Progenitor cell of endocrine pancreas (in vitro differentiated cells): ENCODE results near the gene ZSCAN16. TPM values are rescaled to one million over a fixed set of nuclear protein-coding genes. Genes with fewer than 3 reads are reported as not detected.

Source experiments
- DNase-seq: peaks from one replicate; pipeline ENCODE4 v3.0.0; 2021; ENCODE audit warnings: low spot score; ENCODE audit not compliant: unreplicated experiment
- H3K27ac Mint-ChIP-seq: 2 replicates; pipeline ENCODE4 v1.8.0; 2021; ENCODE audit warnings: mild to moderate bottlenecking, moderate library complexity, mixed read lengths
- H3K27me3 Mint-ChIP-seq: 2 replicates; pipeline ENCODE4 v1.8.0; 2021; ENCODE audit warnings: mixed read lengths
- H3K36me3 Mint-ChIP-seq: 2 replicates; pipeline ENCODE4 v1.8.0; 2022; ENCODE audit warnings: mixed read lengths; ENCODE audit not compliant: insufficient read depth
- H3K4me1 Mint-ChIP-seq: 2 replicates; pipeline ENCODE4 v1.8.0; 2021; ENCODE audit warnings: low read depth, mixed read lengths
- H3K4me3 Mint-ChIP-seq: 2 replicates; pipeline ENCODE4 v1.8.0; 2021; ENCODE audit warnings: low read depth, mild to moderate bottlenecking, moderate library complexity, mixed read lengths
- H3K9me3 Mint-ChIP-seq: 2 replicates; pipeline ENCODE4 v1.8.0; 2021; ENCODE audit warnings: low read depth, mixed read lengths
- total RNA-seq: library from RNA; stranded (reverse); gene quantifications from 2 replicates; pipeline ENCODE4 v1.2.1, GENCODE V29; 2021
- TF ChIP-seq, protein P1 (sequence below): fragments of 200-600 bp; sonication (generic); IDR thresholded peaks from one replicate; pipeline ENCODE4 v1.5.0; 2021; ENCODE audit warnings: antibody characterized with exemption, mild to moderate bottlenecking; ENCODE audit not compliant: unreplicated experiment

Gene ZSCAN16
- total RNA-seq, 1 donor from 2014 or later: 19.6 TPM

DNA sequence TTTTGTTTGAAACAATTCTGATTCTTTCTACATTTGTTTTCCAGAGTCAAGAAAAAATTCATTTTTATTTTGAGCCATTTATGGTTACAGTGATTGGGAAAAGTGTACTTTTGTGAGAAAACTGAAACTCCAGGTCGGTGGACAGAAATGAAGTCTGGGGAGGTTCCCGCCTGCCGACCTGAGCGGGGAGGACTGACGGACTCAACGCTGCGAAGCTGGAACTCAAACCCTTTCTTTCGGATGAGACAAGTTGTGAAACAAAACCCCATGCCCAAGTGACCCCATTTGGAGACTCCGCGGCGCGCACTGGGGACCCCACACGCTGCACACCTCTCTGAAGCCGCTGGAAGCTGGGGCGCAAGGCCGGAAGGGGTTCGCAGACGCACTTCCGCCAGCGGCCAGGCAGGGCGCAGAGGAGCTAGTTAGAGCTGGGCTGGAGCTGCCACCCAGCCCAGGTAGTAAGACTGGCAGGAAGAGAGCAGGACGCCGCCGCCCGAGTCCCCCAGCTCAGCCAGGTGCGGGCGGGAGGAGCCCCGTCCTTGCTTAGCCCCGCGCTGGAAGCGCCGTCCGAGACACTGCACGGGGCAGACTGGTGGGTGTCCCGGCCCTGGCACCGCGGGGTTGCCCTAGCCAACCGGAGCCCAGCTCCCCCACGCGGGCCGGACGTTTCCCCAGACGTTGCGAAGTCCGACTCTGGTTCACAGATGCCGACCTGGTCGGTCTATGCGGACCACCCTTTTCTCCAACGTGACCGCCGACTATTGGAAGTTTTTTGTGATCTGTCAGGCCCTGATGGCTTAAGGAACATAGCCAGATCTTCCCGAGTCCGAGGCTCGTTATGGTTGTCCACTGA is 19.8 kb upstream of the ZSCAN16 start:
- Mint-ChIP-seq H3K4me3 (peak overlapping the region; percentile 89), H3K4me1 (peaks cover 7% of the 10 kb centered on the region), H3K9me3 (peaks cover 13% of the 10 kb centered on the region), H3K36me3 (no peaks in the 10 kb centered on the region), H3K27ac (peak overlapping the region; percentile 92), H3K27me3 (peaks cover 42% of the 10 kb centered on the region)
- DNase-seq: peak; percentile 68
- TF ChIP-seq, protein P1, sequence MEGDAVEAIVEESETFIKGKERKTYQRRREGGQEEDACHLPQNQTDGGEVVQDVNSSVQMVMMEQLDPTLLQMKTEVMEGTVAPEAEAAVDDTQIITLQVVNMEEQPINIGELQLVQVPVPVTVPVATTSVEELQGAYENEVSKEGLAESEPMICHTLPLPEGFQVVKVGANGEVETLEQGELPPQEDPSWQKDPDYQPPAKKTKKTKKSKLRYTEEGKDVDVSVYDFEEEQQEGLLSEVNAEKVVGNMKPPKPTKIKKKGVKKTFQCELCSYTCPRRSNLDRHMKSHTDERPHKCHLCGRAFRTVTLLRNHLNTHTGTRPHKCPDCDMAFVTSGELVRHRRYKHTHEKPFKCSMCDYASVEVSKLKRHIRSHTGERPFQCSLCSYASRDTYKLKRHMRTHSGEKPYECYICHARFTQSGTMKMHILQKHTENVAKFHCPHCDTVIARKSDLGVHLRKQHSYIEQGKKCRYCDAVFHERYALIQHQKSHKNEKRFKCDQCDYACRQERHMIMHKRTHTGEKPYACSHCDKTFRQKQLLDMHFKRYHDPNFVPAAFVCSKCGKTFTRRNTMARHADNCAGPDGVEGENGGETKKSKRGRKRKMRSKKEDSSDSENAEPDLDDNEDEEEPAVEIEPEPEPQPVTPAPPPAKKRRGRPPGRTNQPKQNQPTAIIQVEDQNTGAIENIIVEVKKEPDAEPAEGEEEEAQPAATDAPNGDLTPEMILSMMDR: peak; percentile 67

DNA sequence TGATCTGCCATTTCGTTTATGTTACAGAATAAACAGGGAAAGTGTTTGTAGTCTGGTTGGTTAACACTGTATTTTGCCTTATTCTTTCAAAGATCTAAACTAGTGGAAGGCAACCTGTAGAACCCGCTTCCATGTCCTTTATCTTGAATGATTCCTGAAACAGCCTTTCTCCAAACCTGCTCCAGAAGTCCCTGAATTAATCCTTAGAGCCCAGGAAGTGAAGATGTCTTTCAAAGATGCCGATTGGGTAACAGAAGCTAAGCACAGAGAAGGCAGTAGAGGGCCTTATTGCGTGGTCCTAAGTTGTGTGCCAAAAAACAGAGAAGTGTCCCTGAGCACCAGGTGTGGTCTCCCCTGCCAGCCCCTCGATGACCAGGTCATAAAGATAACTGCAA is 19.2 kb upstream of the ZSCAN16 start:
- peak overlapping the region; percentile 89 for H3K4me3 Mint-ChIP-seq
- H3K4me1 Mint-ChIP-seq: peaks cover 7% of the 10 kb centered on the region
- peaks cover 42% of the 10 kb centered on the region for H3K27me3 Mint-ChIP-seq
- H3K9me3 Mint-ChIP-seq: peaks cover 7% of the 10 kb centered on the region
- no peak for DNase-seq
- H3K36me3 Mint-ChIP-seq: no peaks in the 10 kb centered on the region
- H3K27ac Mint-ChIP-seq: no peak overlapping the region
- TF ChIP-seq, protein P1: no peak

DNA sequence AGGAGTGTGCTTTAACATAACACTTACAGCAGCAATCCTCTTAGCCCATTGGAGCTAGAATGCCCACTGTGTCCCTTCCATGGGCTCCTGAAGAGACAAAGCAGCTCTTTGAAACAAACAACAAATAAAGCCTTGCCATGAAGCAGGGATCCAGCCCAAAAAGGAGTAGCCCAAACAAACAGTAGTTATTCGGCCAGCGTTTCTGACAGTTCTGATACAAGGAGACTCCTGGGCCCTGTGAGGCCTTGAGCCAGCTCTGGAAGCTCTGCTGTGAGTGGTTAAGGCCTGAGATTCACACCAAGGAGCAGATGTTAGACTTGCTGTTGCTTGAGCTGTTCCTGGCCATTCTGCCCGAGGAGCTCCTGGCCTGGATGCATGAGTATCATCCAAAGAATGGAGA is 16.9 kb upstream of the ZSCAN16 start:
- Mint-ChIP-seq H3K4me1 (peaks cover 7% of the 10 kb centered on the region), H3K27ac (no peak overlapping the region), H3K27me3 (peaks cover 21% of the 10 kb centered on the region), H3K4me3 (no peak overlapping the region), H3K36me3 (no peaks in the 10 kb centered on the region), H3K9me3 (no peaks in the 10 kb centered on the region)
- TF ChIP-seq, protein P1: no peak
- DNase-seq: no peak

DNA sequence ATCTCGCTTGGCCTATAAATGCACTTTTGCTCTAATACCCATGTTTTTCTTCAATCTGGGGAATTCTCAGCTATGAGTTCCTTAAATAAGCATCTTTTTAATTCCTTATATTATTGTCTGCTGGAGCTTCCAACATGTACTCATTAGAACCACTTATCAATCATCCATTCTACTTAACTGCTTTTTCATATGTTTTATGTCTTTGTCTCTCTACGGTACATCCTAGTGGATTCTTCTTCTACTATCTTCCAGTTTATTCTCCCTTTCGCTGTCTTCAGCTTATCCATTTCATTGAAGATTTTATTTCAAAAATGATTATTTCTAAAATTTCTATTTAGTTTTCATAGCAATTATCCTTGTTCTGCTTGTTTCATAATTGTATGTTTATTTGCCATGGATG is 12.4 kb upstream of the ZSCAN16 start:
- Mint-ChIP-seq H3K9me3 (no peaks in the 10 kb centered on the region), H3K4me1 (no peaks in the 10 kb centered on the region), H3K27me3 (peaks cover 18% of the 10 kb centered on the region), H3K36me3 (peaks cover 16% of the 10 kb centered on the region), H3K27ac (no peak overlapping the region), H3K4me3 (no peak overlapping the region)
- DNase-seq: no peak
- TF ChIP-seq, protein P1: no peak

DNA sequence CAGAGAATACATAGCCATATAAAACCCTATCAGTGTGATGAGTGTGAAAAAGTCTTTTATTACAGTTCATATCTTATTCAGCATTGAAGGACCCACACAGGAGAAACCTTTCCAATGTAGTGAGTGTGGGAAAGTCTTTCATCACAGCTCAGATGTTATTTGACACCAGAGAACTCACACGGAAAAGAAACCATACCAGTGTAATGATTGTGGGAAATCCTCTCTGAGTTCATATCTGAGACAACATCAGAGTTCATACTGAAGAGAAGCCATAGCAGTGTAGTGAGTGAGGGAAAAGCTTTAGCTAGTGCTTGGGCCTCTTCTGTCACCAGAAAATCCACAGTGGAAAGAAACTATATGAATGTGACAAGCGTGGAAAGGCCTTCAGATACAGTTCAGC is 8.6 kb upstream of the ZSCAN16 start:
- TF ChIP-seq, protein P1: no peak
- DNase-seq: no peak
- Mint-ChIP-seq H3K9me3 (no peaks in the 10 kb centered on the region), H3K4me1 (no peaks in the 10 kb centered on the region), H3K27ac (no peak overlapping the region), H3K4me3 (no peak overlapping the region), H3K36me3 (peaks cover 21% of the 10 kb centered on the region), H3K27me3 (no peaks in the 10 kb centered on the region)
